Fibroblast of skin of left quadriceps (primary cell): Measurements from ENCODE around the gene PCDH15.

Source experiments
- DNase-seq, 2 experiments: peaks; one replicate each; pipeline ENCODE4 v3.0.0-alpha.2; 2013; ENCODE audit warnings: low read depth in 2 of 2

PCDH15 gene

GRCh38 chr10:54130394-54130793 is 670.6 kb downstream of the PCDH15 start:
- DNase-seq: no peak

GRCh38 chr10:54125098-54125747 is 675.8 kb downstream of the PCDH15 start:
- no peak for DNase-seq

GRCh38 chr10:54124209-54124885 is 676.7 kb downstream of the PCDH15 start:
- DNase-seq: no peak

- no peak for DNase-seq
Observed at GRCh38 chr10:54120806-54121205, 680.2 kb downstream of the PCDH15 start.

- no peak for DNase-seq
Observed at GRCh38 chr10:54108961-54109360, 692.1 kb downstream of the PCDH15 start.

- no peak for DNase-seq
Observed at GRCh38 chr10:54096892-54097291, 704.1 kb downstream of the PCDH15 start.

- no peak for DNase-seq
Observed at GRCh38 chr10:54094321-54094720, 706.7 kb downstream of the PCDH15 start.

- DNase-seq: no peak
Observed at GRCh38 chr10:54091237-54091636, 709.8 kb downstream of the PCDH15 start.

- DNase-seq: no peak
Observed at GRCh38 chr10:54081950-54082349, 719.1 kb downstream of the PCDH15 start.

- DNase-seq: no peak
Observed at GRCh38 chr10:54067361-54067760, 733.7 kb downstream of the PCDH15 start.

- no peak for DNase-seq
Observed at GRCh38 chr10:54066646-54067045, 734.4 kb downstream of the PCDH15 start.

GRCh38 chr10:54065106-54065505 is 735.9 kb downstream of the PCDH15 start:
- DNase-seq: no peak

- DNase-seq: no peak
Observed at GRCh38 chr10:54064215-54064614, 736.8 kb downstream of the PCDH15 start.

GRCh38 chr10:54063514-54063913 is 737.5 kb downstream of the PCDH15 start:
- no peak for DNase-seq

- no peak for DNase-seq
Observed at GRCh38 chr10:54060572-54060971, 740.5 kb downstream of the PCDH15 start.

- no peak for DNase-seq
Observed at GRCh38 chr10:54057357-54057756, 743.7 kb downstream of the PCDH15 start.

GRCh38 chr10:54026340-54026739 is 774.7 kb downstream of the PCDH15 start:
- no peak for DNase-seq

GRCh38 chr10:54011117-54011516 is 789.9 kb downstream of the PCDH15 start:
- no peak for DNase-seq

- DNase-seq: no peak
Observed at GRCh38 chr10:54010337-54010933, 790.6 kb downstream of the PCDH15 start.

- DNase-seq: no peak
Observed at GRCh38 chr10:54009672-54010071, 791.4 kb downstream of the PCDH15 start.

- DNase-seq: no peak
Observed at GRCh38 chr10:54002077-54002476, 799.0 kb downstream of the PCDH15 start.

- no peak for DNase-seq
Observed at GRCh38 chr10:53997953-53998352, 803.1 kb downstream of the PCDH15 start.

GRCh38 chr10:53990799-53991238 is 810.2 kb downstream of the PCDH15 start:
- DNase-seq: no peak
